Measurements from ENCODE around the gene DENND1A. TPM values are rescaled to one million over a fixed set of nuclear protein-coding genes. Genes with fewer than 3 reads are reported as not detected.
A peak's percentile ranks its signal among the peaks of the same experiment; 100 is the strongest.

Gene DENND1A
- polyA plus RNA-seq, 2 of the 4 experiments (the other 2 are of a cell fraction): 15.1 to 21.9 TPM

DNA sequence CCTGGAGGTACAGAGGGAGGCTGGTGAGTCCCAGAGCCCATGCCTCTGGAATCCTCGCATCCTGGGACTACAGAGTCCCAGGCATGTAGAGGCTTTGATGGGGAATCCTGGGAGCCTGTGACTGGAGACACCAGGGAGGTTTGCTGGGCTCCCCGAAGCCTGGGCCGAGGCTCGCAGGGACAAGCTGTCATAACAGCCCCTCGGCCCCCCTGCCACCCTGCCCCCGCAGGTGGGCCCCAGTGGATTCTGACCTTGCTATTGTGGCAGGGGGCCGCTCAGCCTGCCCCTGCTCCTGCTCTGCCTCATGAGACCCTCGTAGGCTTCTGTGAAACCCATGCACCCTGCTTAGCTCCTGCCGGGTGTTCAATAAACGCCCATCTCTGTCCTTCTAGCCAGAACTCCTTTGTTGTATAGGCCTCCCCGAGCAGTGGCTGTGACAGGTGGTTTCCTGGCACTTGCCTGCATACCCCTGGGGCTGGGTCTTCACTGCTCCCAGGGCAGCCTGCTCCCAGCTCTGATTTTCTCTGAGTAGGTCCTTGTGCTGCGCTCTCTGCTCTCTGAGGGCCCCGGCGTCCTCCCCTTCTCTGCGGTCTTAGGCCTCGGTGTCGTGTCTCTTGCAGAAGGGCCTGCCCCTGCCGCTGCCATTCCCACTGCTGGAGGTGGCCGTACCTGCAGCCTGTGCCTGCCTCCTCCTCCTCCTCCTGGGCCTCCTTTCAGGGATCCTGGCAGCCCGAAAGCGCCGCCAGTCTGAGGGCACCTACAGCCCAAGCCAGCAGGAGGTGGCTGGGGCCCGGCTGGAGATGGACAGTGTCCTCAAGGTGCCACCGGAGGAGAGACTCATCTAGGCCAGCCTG, 553.5 kb downstream of the DENND1A start:
- ATAC-seq (peak in 1 of 2 experiments; percentile 14; a peak in 2 of 6 replicates), DNase-seq (ENCODE audit: low read depth in 1 of 2, low spot score in 1 of 2) (no peak), FAIRE-seq (no peak)
- H3K4me2 ChIP-seq: no peak overlapping the region
- no peaks in the 10 kb centered on the region for H3K4me1 ChIP-seq
- ChIA-PET POLR2A (no interaction called here), CTCF (interaction anchor here (0.8 to 2.1 kb wide), 7 partner anchors 8 to 386 kb away, joined by 3 to 13 read pairs (median 5); no protein-coding TSS in a partner anchor)
- no peaks in the 10 kb centered on the region for H3K9me3 ChIP-seq
- WGBS (ENCODE audit: missing lambda C conversion rate): 89% methylated on average over 21 of the region's 24 CpGs
- no peak overlapping the region for H3K4me3 ChIP-seq
- no peak overlapping the region for H3K27ac ChIP-seq
- TF ChIP-seq, protein P1, sequence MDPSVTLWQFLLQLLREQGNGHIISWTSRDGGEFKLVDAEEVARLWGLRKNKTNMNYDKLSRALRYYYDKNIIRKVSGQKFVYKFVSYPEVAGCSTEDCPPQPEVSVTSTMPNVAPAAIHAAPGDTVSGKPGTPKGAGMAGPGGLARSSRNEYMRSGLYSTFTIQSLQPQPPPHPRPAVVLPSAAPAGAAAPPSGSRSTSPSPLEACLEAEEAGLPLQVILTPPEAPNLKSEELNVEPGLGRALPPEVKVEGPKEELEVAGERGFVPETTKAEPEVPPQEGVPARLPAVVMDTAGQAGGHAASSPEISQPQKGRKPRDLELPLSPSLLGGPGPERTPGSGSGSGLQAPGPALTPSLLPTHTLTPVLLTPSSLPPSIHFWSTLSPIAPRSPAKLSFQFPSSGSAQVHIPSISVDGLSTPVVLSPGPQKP (IDR thresholded peaks at IDR 0.05; ENCODE audit: low read depth, low read length): no peak
- TF ChIP-seq NFE2L2 (conservative IDR thresholded peaks at IDR 0.05; ENCODE audit: low read length): no peak
- no peak for TF ChIP-seq EHF (CRISPR knock-in tag; IDR thresholded peaks at IDR 0.05)
- no peak for TF ChIP-seq RARB (CRISPR knock-in tag; IDR thresholded peaks at IDR 0.05)
- no peak for TF ChIP-seq CHD2 (IDR thresholded peaks at IDR 0.05; ENCODE audit: low read length, partially characterized antibody)
- no peak for TF ChIP-seq ZSCAN20 (CRISPR knock-in tag; IDR thresholded peaks at IDR 0.05)
- TF ChIP-seq MAZ (IDR thresholded peaks at IDR 0.05; ENCODE audit: borderline replicate concordance, low read depth, low read length): no peak
- TF ChIP-seq, protein P2, sequence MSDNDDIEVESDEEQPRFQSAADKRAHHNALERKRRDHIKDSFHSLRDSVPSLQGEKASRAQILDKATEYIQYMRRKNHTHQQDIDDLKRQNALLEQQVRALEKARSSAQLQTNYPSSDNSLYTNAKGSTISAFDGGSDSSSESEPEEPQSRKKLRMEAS (IDR thresholded peaks at IDR 0.05): no peak
- no peak for TF ChIP-seq ZNF302 (CRISPR knock-in tag; IDR thresholded peaks at IDR 0.05)
- TF ChIP-seq ATOH8 (CRISPR knock-in tag; IDR thresholded peaks at IDR 0.05; ENCODE audit: low read depth): no peak
- no peak for TF ChIP-seq FOSL2 (IDR thresholded peaks at IDR 0.05)
- TF ChIP-seq FOSL2 (CRISPR knock-in tag; IDR thresholded peaks at IDR 0.05): no peak
- no peak for TF ChIP-seq PBX3 (IDR thresholded peaks at IDR 0.05)
- TF ChIP-seq ZFP36 (IDR thresholded peaks at IDR 0.05; ENCODE audit: borderline replicate concordance, partially characterized antibody): no peak
- no peak for TF ChIP-seq HOXB5 (CRISPR knock-in tag; IDR thresholded peaks at IDR 0.05)
- no peak for TF ChIP-seq CHD4 (IDR thresholded peaks at IDR 0.05; ENCODE audit: borderline replicate concordance)
- no peak for TF ChIP-seq RCOR1 (IDR thresholded peaks at IDR 0.05; ENCODE audit: low read depth, low read length)
- TF ChIP-seq MAFK (IDR thresholded peaks at IDR 0.05; ENCODE audit: partially characterized antibody): no peak

DNA sequence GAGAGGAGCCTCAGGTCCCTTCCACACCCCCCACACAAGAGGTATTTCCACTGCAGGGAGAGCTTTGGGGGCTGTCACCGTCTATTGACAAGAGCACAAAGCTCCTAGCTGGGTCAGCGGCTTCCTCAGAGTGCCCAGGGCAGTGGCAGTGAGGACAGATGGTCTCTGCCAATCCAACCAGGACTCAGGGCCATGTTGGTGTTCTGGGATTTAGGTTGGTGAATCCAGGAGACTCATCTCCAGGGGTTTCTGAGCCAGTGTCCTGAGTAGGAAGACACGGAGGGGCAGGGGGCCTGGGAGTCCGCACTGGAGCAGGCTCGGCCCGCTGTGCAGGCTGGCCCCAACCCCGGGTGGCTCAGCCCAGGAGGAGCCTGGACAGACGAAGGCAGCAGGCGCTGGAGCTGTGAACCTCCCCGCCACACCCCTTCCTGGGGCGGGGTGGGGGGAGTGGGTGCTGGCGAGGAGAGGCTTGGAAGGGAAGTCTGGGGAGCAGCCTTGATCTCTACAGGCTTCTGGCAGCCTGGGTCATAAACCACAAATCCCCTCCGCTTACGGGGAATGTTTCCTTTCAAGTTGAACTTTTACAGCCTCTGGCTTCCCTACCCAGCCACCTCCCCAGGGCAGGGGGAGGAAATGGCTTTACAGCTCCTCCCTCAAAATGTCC, 554.3 kb downstream of the DENND1A start:
- no peak for DNase-seq (ENCODE audit: low read depth in 1 of 2, low spot score in 1 of 2)
- FAIRE-seq: no peak
- no peaks in the 10 kb centered on the region for H3K9me3 ChIP-seq
- TF ChIP-seq CHD2 (IDR thresholded peaks at IDR 0.05; ENCODE audit: low read length, partially characterized antibody): no peak
- no peak for TF ChIP-seq ZSCAN20 (CRISPR knock-in tag; IDR thresholded peaks at IDR 0.05)
- TF ChIP-seq HOXB5 (CRISPR knock-in tag; IDR thresholded peaks at IDR 0.05): no peak
- no peak for TF ChIP-seq FOXS1 (CRISPR knock-in tag; IDR thresholded peaks at IDR 0.05)
- TF ChIP-seq JUNB (IDR thresholded peaks at IDR 0.05): no peak
- no peak for TF ChIP-seq SMC3 (IDR thresholded peaks at IDR 0.05)
- no peak for TF ChIP-seq MAZ (IDR thresholded peaks at IDR 0.05; ENCODE audit: borderline replicate concordance, low read depth, low read length)
- TF ChIP-seq, protein P3, sequence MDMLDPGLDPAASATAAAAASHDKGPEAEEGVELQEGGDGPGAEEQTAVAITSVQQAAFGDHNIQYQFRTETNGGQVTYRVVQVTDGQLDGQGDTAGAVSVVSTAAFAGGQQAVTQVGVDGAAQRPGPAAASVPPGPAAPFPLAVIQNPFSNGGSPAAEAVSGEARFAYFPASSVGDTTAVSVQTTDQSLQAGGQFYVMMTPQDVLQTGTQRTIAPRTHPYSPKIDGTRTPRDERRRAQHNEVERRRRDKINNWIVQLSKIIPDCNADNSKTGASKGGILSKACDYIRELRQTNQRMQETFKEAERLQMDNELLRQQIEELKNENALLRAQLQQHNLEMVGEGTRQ (IDR thresholded peaks at IDR 0.05): no peak
- TF ChIP-seq RFX5 (IDR thresholded peaks at IDR 0.05): no peak
- TF ChIP-seq KDM1A (IDR thresholded peaks at IDR 0.05; ENCODE audit: low read depth): no peak
- no peak for TF ChIP-seq BHLHE40 (IDR thresholded peaks at IDR 0.05; ENCODE audit: low read depth, low read length)
- no peak for TF ChIP-seq NR3C1 (IDR thresholded peaks at IDR 0.05)
- ATAC-seq: peak in 1 of 2 experiments; percentile 10; a peak in 3 of 6 replicates
- CTCF ChIA-PET: interaction anchor here (1.0 to 2.1 kb wide), 5 partner anchors 9 to 21 kb away, joined by 3 to 13 read pairs (median 5); no protein-coding TSS in a partner anchor
- H3K4me2 ChIP-seq: no peak overlapping the region
- H3K4me1 ChIP-seq: no peaks in the 10 kb centered on the region
- POLR2A ChIA-PET: no interaction called here
- no peak overlapping the region for H3K4me3 ChIP-seq
- H3K27ac ChIP-seq: no peak overlapping the region
- WGBS (ENCODE audit: missing lambda C conversion rate): 31% methylated on average over 4 of the region's 14 CpGs
